ENCODE data around the gene EVA1A. TPM values are rescaled to one million over a fixed set of nuclear protein-coding genes. Genes with fewer than 3 reads are reported as not detected.

EVA1A gene
- total and polyA plus RNA-seq, 5 experiments from 2014 or later: 0.20 to 1.1 (median 0.68) TPM; not detected in 2

DNA sequence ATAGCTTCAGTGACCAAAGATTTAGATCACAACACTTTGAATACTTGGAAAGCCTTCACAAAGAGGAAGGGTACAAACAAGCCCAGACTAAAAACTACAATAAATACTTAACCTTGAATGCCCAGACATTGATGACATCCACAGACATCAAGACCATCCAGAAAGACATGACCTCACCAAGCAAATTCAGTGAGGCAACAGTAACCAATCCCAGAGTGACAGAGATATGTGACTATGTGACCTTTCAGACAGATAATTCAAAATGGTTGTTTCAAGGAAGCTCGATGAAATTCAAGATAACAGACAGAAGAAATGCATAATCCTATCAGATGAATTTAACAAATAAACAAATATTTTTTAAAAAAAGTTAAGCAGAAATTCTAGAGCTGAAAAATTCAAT, 19.9 kb upstream of the EVA1A start:
- peaks cover 13 to 43% (median 19%) of the 10 kb centered on the region in 5 donors for H3K27me3 Mint-ChIP-seq
- H3K36me3 Mint-ChIP-seq: peaks cover 0 to 16% (median 0%) of the 10 kb centered on the region in 3 donors
- H3K9me3 Mint-ChIP-seq: peaks cover 0 to 10% (median 4%) of the 10 kb centered on the region in 9 donors
- ATAC-seq: no peak
- POLR2A ChIA-PET: no interaction called here
- no peaks in the 10 kb centered on the region for H3K4me1 Mint-ChIP-seq
- H3K27ac Mint-ChIP-seq: no peak overlapping the region
- no peak overlapping the region for H3K4me3 Mint-ChIP-seq
- DNase-seq: no peak

DNA sequence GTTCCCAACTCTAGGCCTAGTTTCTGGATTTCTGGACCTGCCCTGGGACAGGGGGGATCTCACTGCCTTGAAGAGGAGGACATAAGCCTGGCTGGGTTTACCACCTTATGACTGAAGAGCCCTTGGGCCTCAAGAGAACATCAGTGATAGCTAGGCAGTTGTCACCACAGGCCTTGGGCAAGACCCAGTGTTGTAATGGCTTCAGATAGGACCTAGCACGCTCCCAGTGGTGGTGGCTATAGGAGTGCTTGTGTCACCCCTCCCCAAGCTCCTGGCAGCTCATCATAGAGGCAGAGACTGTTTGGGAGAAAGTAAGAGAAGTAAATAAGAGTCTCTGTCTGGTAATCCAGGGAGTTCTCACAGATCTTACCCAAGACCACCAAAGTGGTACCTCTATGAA, 19.4 kb upstream of the EVA1A start:
- Mint-ChIP-seq H3K36me3 (peaks cover 0 to 20% (median 0%) of the 10 kb centered on the region in 3 donors), H3K4me1 (no peaks in the 10 kb centered on the region), H3K27me3 (peaks cover 13 to 42% (median 19%) of the 10 kb centered on the region in 5 donors), H3K9me3 (peaks cover 0 to 14% (median 4%) of the 10 kb centered on the region in 9 donors), H3K27ac (no peak overlapping the region), H3K4me3 (no peak overlapping the region)
- DNase-seq: no peak
- POLR2A ChIA-PET: no interaction called here
- ATAC-seq: no peak

DNA sequence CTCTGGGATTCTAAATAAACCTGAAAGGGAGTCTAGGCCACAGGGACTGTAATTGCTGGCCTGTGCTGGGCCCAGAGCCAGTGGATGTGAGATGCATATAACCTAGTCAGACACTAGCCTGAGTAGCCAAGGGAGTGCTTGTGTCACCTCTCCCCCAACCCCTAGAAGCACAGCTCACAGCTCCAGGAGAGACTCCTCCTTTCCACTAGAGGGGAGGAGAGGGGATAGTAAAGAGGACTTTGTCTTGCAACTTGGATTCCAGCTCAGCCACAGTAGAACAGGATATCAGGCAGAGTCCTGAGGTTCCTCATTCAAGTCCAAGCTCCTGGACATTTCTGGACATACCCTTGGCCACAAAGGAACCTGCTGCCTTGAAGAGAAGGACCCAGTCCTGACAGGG, 18.4 kb upstream of the EVA1A start:
- POLR2A ChIA-PET: no interaction called here
- Mint-ChIP-seq H3K36me3 (peaks cover 0 to 23% (median 0%) of the 10 kb centered on the region in 3 donors), H3K4me3 (no peak overlapping the region), H3K27ac (no peak overlapping the region), H3K4me1 (no peaks in the 10 kb centered on the region), H3K27me3 (peaks cover 13 to 39% (median 19%) of the 10 kb centered on the region in 5 donors), H3K9me3 (peaks cover 0 to 19% (median 6%) of the 10 kb centered on the region in 9 donors)
- ATAC-seq (no peak), DNase-seq (no peak)

- Mint-ChIP-seq H3K27ac (no peak overlapping the region), H3K4me1 (no peaks in the 10 kb centered on the region), H3K36me3 (peaks cover 0 to 23% (median 0%) of the 10 kb centered on the region in 3 donors), H3K9me3 (peaks cover 0 to 19% (median 6%) of the 10 kb centered on the region in 9 donors), H3K27me3 (peaks cover 13 to 27% (median 20%) of the 10 kb centered on the region in 5 donors), H3K4me3 (no peak overlapping the region)
- DNase-seq: no peak
- ATAC-seq: no peak
- POLR2A ChIA-PET: no interaction called here
Observed at GRCh38 chr2:75577280-75577679, 16.5 kb upstream of the EVA1A start.

DNA sequence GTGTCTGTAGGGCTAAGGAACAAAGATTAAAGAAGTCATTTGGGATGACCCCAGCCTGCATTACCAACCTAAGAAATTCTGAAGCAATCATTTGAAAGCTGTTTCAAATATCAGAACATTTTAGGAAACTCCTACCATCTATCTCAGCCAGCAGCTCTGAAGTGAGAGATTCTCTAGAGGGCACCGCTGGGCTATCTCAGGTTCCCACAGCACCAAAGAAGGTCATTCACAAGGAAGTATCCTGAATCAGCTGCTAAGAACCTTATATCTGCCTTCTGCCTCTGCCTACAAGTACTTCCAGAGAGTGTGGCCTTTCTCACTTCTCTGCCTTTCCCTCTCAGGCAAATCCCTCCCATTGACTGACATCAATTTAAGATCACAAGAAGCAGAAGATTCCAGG, 13.4 kb upstream of the EVA1A start:
- H3K27me3 Mint-ChIP-seq: peaks cover 16 to 34% (median 24%) of the 10 kb centered on the region in 5 donors
- no peak for ATAC-seq
- peaks cover 0 to 10% (median 0%) of the 10 kb centered on the region in 3 donors for H3K36me3 Mint-ChIP-seq
- peaks cover 0 to 12% (median 4%) of the 10 kb centered on the region in 9 donors for H3K9me3 Mint-ChIP-seq
- no peak for DNase-seq
- no peak overlapping the region for H3K27ac Mint-ChIP-seq
- POLR2A ChIA-PET: no interaction called here
- H3K4me1 Mint-ChIP-seq: no peaks in the 10 kb centered on the region
- H3K4me3 Mint-ChIP-seq: no peak overlapping the region

DNA sequence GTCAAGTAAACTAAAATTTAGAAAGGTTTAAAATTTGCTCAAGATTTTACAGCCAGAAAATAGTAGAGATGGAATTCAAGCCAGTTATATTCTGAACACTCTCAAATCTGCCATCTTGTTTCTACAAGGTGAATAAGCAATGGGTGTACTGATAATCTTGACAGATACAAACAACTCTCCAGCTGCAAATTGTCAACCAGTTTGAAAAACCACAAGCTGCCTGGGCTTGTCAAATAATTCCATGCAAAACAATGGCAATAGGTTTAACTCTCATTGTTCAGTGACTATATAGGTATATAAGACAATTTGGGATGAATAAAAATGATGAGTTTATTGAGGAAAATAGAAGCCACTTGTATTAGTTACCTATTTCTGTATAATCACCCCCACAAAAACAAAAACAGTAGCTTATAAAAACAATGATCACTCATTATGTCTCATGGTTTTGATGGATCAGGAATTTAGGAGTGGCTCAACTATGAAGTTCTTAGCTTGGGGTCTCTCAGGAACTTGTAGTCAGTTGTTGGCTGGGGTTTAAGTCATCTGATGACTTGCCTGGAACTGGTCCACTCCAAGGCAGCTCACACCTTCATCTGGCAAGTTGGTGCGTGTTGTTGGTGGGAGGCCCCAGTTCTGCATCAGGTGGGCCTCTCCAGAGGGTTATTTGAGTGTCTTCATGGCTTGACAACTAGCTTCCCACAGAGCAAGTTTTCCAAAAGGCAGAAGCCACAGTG, 12.6 kb upstream of the EVA1A start:
- peaks cover 0 to 12% (median 4%) of the 10 kb centered on the region in 9 donors for H3K9me3 Mint-ChIP-seq
- H3K4me3 Mint-ChIP-seq: no peak overlapping the region
- H3K27me3 Mint-ChIP-seq: peaks cover 22 to 40% (median 26%) of the 10 kb centered on the region in 5 donors
- DNase-seq (no peak), ATAC-seq (no peak)
- H3K4me1 Mint-ChIP-seq: no peaks in the 10 kb centered on the region
- peaks cover 0 to 10% (median 0%) of the 10 kb centered on the region in 3 donors for H3K36me3 Mint-ChIP-seq
- H3K27ac Mint-ChIP-seq: no peak overlapping the region
- POLR2A ChIA-PET: no interaction called here

GRCh38 chr2:75571730-75572430, 11.1 kb upstream of the EVA1A start:
- POLR2A ChIA-PET: no interaction called here
- peaks cover 0 to 10% (median 0%) of the 10 kb centered on the region in 3 donors for H3K36me3 Mint-ChIP-seq
- no peak overlapping the region for H3K4me3 Mint-ChIP-seq
- ATAC-seq (no peak), DNase-seq (no peak)
- H3K4me1 Mint-ChIP-seq: no peaks in the 10 kb centered on the region
- H3K27me3 Mint-ChIP-seq: peaks cover 22 to 40% (median 26%) of the 10 kb centered on the region in 5 donors
- H3K9me3 Mint-ChIP-seq: peaks cover 0 to 12% (median 4%) of the 10 kb centered on the region in 9 donors
- no peak overlapping the region for H3K27ac Mint-ChIP-seq

GRCh38 chr2:75570948-75571729, 10.4 kb upstream of the EVA1A start:
- peaks cover 0 to 2% (median 0%) of the 10 kb centered on the region in 4 donors for H3K4me1 Mint-ChIP-seq
- peaks cover 0 to 10% (median 0%) of the 10 kb centered on the region in 3 donors for H3K36me3 Mint-ChIP-seq
- peaks cover 0 to 12% (median 4%) of the 10 kb centered on the region in 9 donors for H3K9me3 Mint-ChIP-seq
- DNase-seq (no peak), ATAC-seq (no peak)
- no peak overlapping the region for H3K27ac Mint-ChIP-seq
- POLR2A ChIA-PET: no interaction called here
- H3K27me3 Mint-ChIP-seq: peaks cover 24 to 39% (median 26%) of the 10 kb centered on the region in 5 donors
- H3K4me3 Mint-ChIP-seq: no peak overlapping the region

GRCh38 chr2:75570024-75570947, 9.5 kb upstream of the EVA1A start:
- no peak for ATAC-seq
- POLR2A ChIA-PET: no interaction called here
- DNase-seq: no peak
- peaks cover 0 to 5% (median 0%) of the 10 kb centered on the region in 3 donors for H3K36me3 Mint-ChIP-seq
- peaks cover 0 to 6% (median 2%) of the 10 kb centered on the region in 9 donors for H3K9me3 Mint-ChIP-seq
- no peak overlapping the region for H3K4me3 Mint-ChIP-seq
- H3K27ac Mint-ChIP-seq: no peak overlapping the region
- H3K4me1 Mint-ChIP-seq: peaks cover 0 to 2% (median 0%) of the 10 kb centered on the region in 4 donors
- peaks cover 25 to 39% (median 28%) of the 10 kb centered on the region in 5 donors for H3K27me3 Mint-ChIP-seq

GRCh38 chr2:75569546-75569945, 8.8 kb upstream of the EVA1A start:
- H3K27me3 Mint-ChIP-seq: peaks cover 25 to 39% (median 30%) of the 10 kb centered on the region in 5 donors

GRCh38 chr2:75568174-75568573, 7.4 kb upstream of the EVA1A start:
- Mint-ChIP-seq H3K4me1 (peaks cover 0 to 18% (median 7%) of the 10 kb centered on the region in 4 donors), H3K36me3 (no peaks in the 10 kb centered on the region), H3K9me3 (peaks cover 0 to 4% (median 0%) of the 10 kb centered on the region in 9 donors), H3K4me3 (no peak overlapping the region), H3K27ac (no peak overlapping the region), H3K27me3 (peaks cover 29 to 42% (median 35%) of the 10 kb centered on the region in 5 donors)
- DNase-seq (no peak), ATAC-seq (no peak)
- POLR2A ChIA-PET: interaction anchor here (0.5 kb wide), 1 partner anchor 629 kb away, joined by 4 read pairs; no protein-coding TSS in a partner anchor

More at GRCh38 chr2:75569546-75569945, 8.8 kb upstream of the EVA1A start:
- POLR2A ChIA-PET: no interaction called here
- peaks cover 0 to 4% (median 0%) of the 10 kb centered on the region in 9 donors for H3K9me3 Mint-ChIP-seq
- H3K27ac Mint-ChIP-seq: no peak overlapping the region
- DNase-seq (no peak), ATAC-seq (no peak)
- no peak overlapping the region for H3K4me3 Mint-ChIP-seq
- H3K4me1 Mint-ChIP-seq: peaks cover 0 to 4% (median under 1%) of the 10 kb centered on the region in 4 donors
- H3K36me3 Mint-ChIP-seq: no peaks in the 10 kb centered on the region
